ENCODE measurements around the gene OMP.
"Not testable (repeated sequence)": the region's sequence is repeated elsewhere in the genome, so short reads cannot be mapped to it uniquely, and the experiment has no call there.

OMP gene

GRCh38 chr11:77086521-77087472 lies 15.8 kb upstream of the OMP start:
- DNase-seq (ENCODE audit: low spot score) = no peak

- DNase-seq (ENCODE audit: low spot score) = no peak
Observed at GRCh38 chr11:77087723-77088225, 14.9 kb upstream of the OMP start.

DNA sequence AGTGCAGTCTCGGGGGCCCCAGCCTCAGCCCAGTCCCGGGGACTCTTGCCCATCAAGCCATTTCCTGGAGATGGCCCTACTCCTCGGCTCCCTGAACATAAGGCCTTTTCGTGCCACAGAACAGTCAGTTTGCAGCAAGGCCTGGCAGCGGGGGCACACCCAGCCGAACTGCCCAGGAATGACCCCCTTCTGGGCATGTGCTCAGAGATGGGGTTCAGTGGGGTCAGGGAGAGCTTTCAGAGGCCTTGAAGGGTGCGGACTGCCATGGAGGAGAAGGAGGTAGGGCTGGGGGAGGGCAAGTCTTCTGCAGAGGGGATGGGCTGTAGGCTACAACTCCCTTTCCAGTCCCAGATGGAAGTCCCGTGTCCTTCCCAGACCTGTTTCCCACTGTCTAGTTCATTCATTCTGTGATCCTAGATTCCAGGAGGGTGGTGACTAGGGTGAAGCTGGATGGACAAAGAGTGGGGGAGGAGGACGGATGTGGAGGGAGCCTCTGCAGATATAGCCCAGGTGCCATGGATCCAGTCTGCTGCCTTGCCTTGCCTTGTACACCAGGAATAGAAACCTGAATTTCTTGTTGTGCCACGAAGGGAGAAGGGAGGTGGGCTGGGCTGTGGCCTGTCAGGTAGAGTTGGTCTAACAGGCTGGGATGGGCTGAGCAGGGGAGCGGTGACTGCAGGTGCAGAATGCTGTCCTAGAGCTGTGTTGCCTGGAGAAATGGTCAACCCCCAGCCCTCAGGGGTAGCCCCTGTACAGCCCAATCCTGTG lies 14.2 kb upstream of the OMP start:
- DNase-seq (ENCODE audit: low spot score) = no peak

GRCh38 chr11:77089004-77089545 lies 13.6 kb upstream of the OMP start:
- DNase-seq (ENCODE audit: low spot score) = no peak

DNA sequence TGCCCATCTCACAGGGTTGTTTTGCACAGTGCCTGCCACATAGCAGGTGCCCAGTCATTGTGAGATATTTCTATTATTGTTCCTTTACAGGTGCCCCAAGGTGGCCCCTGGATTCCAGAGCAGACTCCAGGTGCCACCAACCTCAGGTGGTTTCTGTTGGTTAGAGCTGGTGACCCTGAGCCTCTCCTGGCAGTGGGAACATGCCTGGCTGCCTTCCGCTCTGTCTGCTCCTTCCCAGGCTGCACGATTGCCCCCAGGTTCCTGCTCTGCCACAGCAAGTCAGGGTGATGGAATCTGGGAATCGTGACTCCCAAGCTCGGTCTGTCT lies 12.6 kb upstream of the OMP start:
- DNase-seq (ENCODE audit: low spot score) = no peak

GRCh38 chr11:77090373-77091111 lies 12.1 kb upstream of the OMP start:
- DNase-seq (ENCODE audit: low spot score) = no peak

GRCh38 chr11:77091146-77091940 lies 11.3 kb upstream of the OMP start:
- DNase-seq (ENCODE audit: low spot score) = peak; percentile 91

- DNase-seq (ENCODE audit: low spot score) = no peak
Observed at GRCh38 chr11:77092382-77092781, 10.3 kb upstream of the OMP start.

GRCh38 chr11:77093056-77093891 lies 9.4 kb upstream of the OMP start:
- no peak for DNase-seq (ENCODE audit: low spot score)

DNA sequence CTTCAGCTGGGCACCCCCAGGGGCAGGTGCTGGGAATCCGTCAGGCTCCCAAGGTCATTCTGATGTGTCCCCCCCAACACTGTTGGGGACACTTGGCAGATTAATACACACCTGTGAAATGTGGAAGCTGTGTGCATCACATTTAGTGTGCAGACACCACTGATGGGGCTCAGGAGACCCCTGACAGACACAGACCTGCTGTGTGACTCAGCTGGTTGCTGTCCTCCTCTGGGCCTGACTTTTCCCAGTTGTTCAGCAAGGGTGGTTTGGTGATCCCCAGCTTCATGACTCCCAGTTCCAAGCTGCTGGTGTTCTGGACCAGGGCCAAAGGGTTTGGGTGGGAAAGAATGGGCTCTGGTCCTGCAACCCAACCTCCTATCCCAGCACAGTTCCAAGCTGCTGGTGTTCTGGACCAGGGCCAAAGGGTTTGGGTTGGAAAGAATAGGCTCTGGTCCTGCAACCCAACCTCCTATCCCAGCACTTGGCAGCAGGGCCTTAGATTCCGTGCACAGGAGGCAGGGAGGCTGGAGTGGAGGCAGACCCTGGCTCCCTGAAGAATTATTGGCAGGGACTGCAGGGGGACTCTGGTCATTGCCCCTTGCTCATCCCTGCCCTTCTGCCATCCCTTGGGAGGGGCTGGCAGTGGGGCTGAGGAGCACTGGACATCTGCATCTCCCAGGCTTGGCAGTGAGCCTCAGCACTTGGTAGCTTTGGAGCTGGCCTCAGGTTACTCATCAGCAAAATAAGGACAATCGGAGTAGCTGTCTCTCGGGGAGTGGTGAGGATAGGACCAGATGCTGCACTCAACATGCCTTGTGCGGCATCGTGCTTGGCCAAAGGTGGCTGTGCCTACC lies 8.4 kb upstream of the OMP start:
- no peak for DNase-seq (ENCODE audit: low spot score)

DNA sequence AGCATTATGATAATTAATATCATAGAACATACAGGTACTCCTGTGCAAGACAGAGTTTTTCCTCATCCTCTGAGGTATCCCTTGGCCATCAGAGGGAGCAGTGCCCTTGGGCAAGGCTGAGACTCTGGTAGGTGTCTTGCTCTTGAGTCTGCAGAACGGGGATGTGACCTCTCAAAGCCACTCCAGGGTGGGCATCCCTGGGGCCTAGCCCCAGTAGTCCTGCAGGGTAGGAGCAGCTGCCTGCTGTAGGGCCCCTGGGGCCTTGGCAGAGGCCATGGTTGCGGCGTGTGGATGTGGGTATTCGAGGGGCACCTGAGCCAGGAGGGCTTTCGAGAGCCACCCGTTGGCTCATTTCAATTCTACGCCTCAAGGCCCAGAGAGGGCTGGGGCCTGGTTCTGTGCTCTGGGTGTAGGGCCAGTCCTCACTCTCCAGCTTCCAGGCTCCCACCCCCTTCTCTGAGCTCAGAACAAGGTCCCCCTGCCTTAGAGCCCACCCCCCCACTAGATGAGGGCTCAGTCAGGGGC lies 7.7 kb upstream of the OMP start:
- DNase-seq (ENCODE audit: low spot score) = no peak

GRCh38 chr11:77095551-77096490 lies 6.8 kb upstream of the OMP start:
- DNase-seq (ENCODE audit: low spot score) = no peak

DNA sequence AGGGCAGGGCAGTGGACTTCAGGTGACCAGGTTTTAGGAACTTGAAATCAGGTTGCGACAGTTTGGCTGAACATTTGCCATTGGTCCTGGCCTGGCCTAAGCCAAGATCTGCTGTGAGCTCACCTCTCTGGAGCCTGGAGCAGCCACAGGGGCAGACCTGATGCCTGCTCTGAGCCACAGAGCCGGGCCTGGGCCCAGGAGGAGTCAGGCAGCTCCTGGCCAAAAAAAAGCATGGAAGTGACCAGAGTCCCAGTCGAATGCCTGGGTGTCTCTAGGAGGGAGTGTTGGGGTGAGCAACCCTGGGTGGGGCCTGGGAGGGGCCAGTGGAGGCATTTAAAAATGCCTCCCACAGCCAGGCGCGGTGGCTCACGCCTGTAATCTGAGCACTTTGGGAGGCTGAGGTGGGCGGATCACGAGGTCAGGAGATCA lies 6.0 kb upstream of the OMP start:
- DNase-seq (ENCODE audit: low spot score) = no peak

DNA sequence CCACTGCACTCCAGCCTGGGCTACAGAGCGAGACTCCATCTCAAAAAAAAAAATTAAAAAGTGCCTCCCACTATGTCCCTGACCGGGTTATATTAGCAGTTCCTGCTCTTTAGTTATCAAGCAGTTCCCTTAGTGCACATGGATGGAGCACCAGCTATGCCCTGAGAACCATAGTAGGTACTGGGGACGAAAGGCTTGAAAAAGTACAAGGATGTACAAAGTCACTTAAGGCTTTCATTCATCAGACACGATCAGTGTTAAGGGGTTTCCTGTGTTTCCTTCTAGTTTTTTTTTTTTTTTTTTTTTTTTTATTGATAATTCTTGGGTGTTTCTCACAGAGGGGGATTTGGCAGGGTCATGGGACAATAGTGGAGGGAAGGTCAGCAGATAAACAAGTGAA lies 5.5 kb upstream of the OMP start:
- not testable (repeated sequence) for DNase-seq (ENCODE audit: low spot score)

DNA sequence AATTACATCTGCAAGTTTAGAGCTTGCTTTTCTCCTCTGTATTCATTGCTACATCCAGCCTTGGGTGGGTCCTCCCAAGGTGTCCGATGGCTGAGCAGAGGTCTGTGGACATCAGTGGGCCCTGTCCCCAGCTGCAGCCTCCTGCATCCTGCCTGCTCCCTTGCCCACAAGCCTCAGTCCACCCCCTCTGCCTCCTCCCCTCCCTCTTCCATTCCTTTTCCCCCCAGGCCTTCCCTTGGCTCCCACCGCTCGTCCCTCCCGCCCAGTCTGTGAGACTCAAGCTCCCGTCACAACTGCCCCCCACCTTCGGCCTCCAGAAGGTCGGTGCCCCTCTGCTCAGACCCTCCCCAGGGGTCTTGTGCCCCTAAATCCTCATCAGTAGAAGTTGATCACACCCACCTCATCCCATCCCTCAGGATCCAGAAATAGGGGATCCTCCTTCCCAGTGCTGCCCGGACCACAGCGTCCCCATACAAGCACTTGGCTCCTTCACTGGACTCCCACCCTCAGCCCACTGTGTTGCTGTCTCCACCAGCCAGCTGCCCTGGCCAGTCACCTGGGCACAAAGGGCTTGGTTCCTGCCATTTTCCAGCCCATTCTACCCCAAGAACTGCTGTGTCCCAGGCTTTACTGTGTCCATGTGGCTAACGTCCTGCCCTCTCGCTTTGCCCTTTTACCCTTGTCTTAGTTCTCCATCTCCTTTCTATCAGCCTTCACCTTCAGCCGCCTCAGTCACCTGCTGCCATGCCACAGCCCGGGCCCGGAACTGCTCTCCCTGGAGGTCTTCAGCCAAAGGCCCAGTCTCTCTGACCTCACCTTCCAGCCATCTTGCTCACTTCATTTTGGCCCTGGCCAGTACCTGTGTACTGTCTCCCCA lies 2.2 kb upstream of the OMP start:
- no peak for DNase-seq (ENCODE audit: low spot score)

GRCh38 chr11:77101043-77101537 lies 1.6 kb upstream of the OMP start:
- DNase-seq (ENCODE audit: low spot score) = peak; percentile 70

- DNase-seq (ENCODE audit: low spot score) = no peak
Observed at GRCh38 chr11:77103319-77103718, 679 bp downstream of the OMP start.
